GM23338 (cell line): ENCODE data around the gene TESK2. TPM values are rescaled to one million over a fixed set of nuclear protein-coding genes. Genes with fewer than 3 reads are reported as not detected.

Experiments used
- ATAC-seq: fragments of 200-7000 bp; cut with Tn5 transposase; 3 replicates; pipeline ENCODE4 v1.9.1; 2020
- DNase-seq: peaks from one replicate; pipeline ENCODE4 v3.0.0-alpha.2; 2015; ENCODE audit warnings: low spot score
- H2AFZ ChIP-seq: fragments of 200-600 bp; sonication (generic); 2 replicates; pipeline ENCODE4 v1.8.0; 2016; ENCODE audit warnings: antibody characterized with exemption, mild to moderate bottlenecking, moderate library complexity
- H3F3A ChIP-seq: fragments of 200-600 bp; sonication (generic); replicated peaks from 2 replicates; pipeline ENCODE4 v1.8.0; 2017; ENCODE audit warnings: antibody characterized with exemption, mixed run types, low read depth
- H3K27ac ChIP-seq: fragments of 200-600 bp; sonication (generic); 2 replicates; pipeline ENCODE4 v1.6.1; 2016; ENCODE audit warnings: low read depth
- H3K27me3 ChIP-seq: fragments of 200-600 bp; sonication (generic); 2 replicates; pipeline ENCODE4 v1.8.0; 2016; ENCODE audit warnings: mild to moderate bottlenecking, mixed run types, moderate library complexity; ENCODE audit not compliant: insufficient read depth
- H3K36me3 ChIP-seq: fragments of 200-600 bp; sonication (generic); 2 replicates; pipeline ENCODE4 v1.8.0; 2016; ENCODE audit warnings: mild to moderate bottlenecking; ENCODE audit not compliant: insufficient read depth
- H3K4me1 ChIP-seq: fragments of 200-600 bp; sonication (generic); 2 replicates; pipeline ENCODE4 v1.8.0; 2016; ENCODE audit warnings: mild to moderate bottlenecking, moderate library complexity; ENCODE audit not compliant: insufficient read depth
- H3K4me2 ChIP-seq: fragments of 200-600 bp; sonication (generic); 2 replicates; pipeline ENCODE4 v1.7.1; 2017; ENCODE audit warnings: mixed run types
- H3K4me3 ChIP-seq: fragments of 200-600 bp; sonication (generic); 2 replicates; pipeline ENCODE4 v1.6.1; 2016; ENCODE audit warnings: mixed run types
- H3K79me2 ChIP-seq: fragments of 200-600 bp; sonication (generic); replicated peaks from 2 replicates; pipeline ENCODE4 v1.8.0; 2017; ENCODE audit warnings: mild to moderate bottlenecking; ENCODE audit not compliant: insufficient read depth
- H3K9me2 ChIP-seq: fragments of 200-600 bp; sonication (generic); 2 replicates; pipeline ENCODE4 v1.8.0; 2017; ENCODE audit not compliant: insufficient read depth
- H4K20me1 ChIP-seq: fragments of 200-600 bp; sonication (generic); replicated peaks from 2 replicates; pipeline ENCODE4 v1.8.0; 2017; ENCODE audit warnings: mild to moderate bottlenecking; ENCODE audit not compliant: insufficient read depth
- H3K27ac Mint-ChIP-seq: 2 replicates; pipeline ENCODE4 v1.8.0; 2020; ENCODE audit warnings: inconsistent platforms, mild to moderate bottlenecking, moderate library complexity, mixed read lengths
- H3K27me3 Mint-ChIP-seq: 3 replicates; pipeline ENCODE4 v1.8.0; 2022; ENCODE audit warnings: low read depth, mild to moderate bottlenecking, moderate library complexity, mixed read lengths, inconsistent platforms; ENCODE audit not compliant: insufficient read depth, poor library complexity
- H3K36me3 Mint-ChIP-seq: 3 replicates; pipeline ENCODE4 v1.8.0; 2021; ENCODE audit warnings: low read depth, mild to moderate bottlenecking, inconsistent platforms, moderate library complexity, mixed read lengths
- H3K4me1 Mint-ChIP-seq: 3 replicates; pipeline ENCODE4 v1.8.0; 2020; ENCODE audit warnings: mild to moderate bottlenecking, inconsistent platforms, mixed read lengths
- H3K4me3 Mint-ChIP-seq: 3 replicates; pipeline ENCODE4 v1.8.0; 2021; ENCODE audit warnings: moderate library complexity, mild to moderate bottlenecking, inconsistent platforms, mixed read lengths
- H3K9me3 Mint-ChIP-seq: 3 replicates; pipeline ENCODE4 v1.8.0; 2020; ENCODE audit warnings: moderate library complexity, mild to moderate bottlenecking, inconsistent platforms, mixed read lengths
- CREB1 ChIP-seq: fragments of 250-450 bp; sonication (Bioruptor Pico); IDR thresholded peaks from 2 replicates; pipeline ENCODE4 v1.5.0; 2020; ENCODE audit warnings: low read depth, mild to moderate bottlenecking, moderate library complexity
- EZH2 ChIP-seq: fragments of 200-600 bp; sonication (generic); IDR thresholded peaks from one replicate; pipeline ENCODE4 v1.8.0; 2017; ENCODE audit warnings: antibody characterized with exemption, mild to moderate bottlenecking, low read depth; ENCODE audit not compliant: unreplicated experiment
- EZH2phosphoT487 ChIP-seq: fragments of 200-600 bp; sonication (generic); IDR thresholded peaks from one replicate; pipeline ENCODE4 v1.8.1; 2018; ENCODE audit warnings: antibody characterized with exemption; ENCODE audit not compliant: unreplicated experiment
- JUNB ChIP-seq: IDR thresholded peaks from one replicate; pipeline ENCODE4 v1.6.1; 2016; ENCODE audit warnings: antibody characterized with exemption; ENCODE audit not compliant: unreplicated experiment
- NANOG ChIP-seq: IDR thresholded peaks from 2 replicates; pipeline ENCODE4 v1.6.1; 2016; ENCODE audit warnings: antibody characterized with exemption, borderline replicate concordance
- POLR2AphosphoS5 ChIP-seq: IDR thresholded peaks from 2 replicates; pipeline ENCODE4 v1.6.1; 2016; ENCODE audit warnings: antibody characterized with exemption, low read depth
- STAT1 ChIP-seq: IDR thresholded peaks from one replicate; pipeline ENCODE4 v1.6.1; 2016; ENCODE audit warnings: antibody characterized with exemption; ENCODE audit not compliant: unreplicated experiment
- ZNF114 ChIP-seq: fragments of 250-450 bp; sonication (Bioruptor Pico); IDR thresholded peaks from 2 replicates; pipeline ENCODE4 v1.5.0; 2020; ENCODE audit warnings: mild to moderate bottlenecking, moderate library complexity
- ZNF331 ChIP-seq: fragments of 250-450 bp; sonication (Bioruptor Pico); IDR thresholded peaks from 2 replicates; pipeline ENCODE4 v1.5.0; 2020; ENCODE audit warnings: low read depth, mild to moderate bottlenecking, moderate library complexity
- polyA plus RNA-seq: library from polyadenylated mRNA; unstranded; fragments of >200 nt; fragmentation: Nextera tagmentation; extraction: Ambion mirVana; gene quantifications from 2 replicates; pipeline ENCODE4 v1.2.1, GENCODE V29; 2016
- total RNA-seq: library from RNA; depleted of rRNA; stranded (reverse); fragments of >200 nt; shearing (Covaris generic); gene quantifications from 2 replicates; pipeline ENCODE4 v1.2.3, GENCODE V29; 2014
- TF ChIP-seq, protein P1 (sequence below): fragments of 250-450 bp; sonication (Bioruptor Pico); IDR thresholded peaks from 2 replicates; pipeline ENCODE4 v1.5.0; 2020; ENCODE audit warnings: mild to moderate bottlenecking, moderate library complexity
- TF ChIP-seq, protein P2 (sequence below): IDR thresholded peaks from 2 replicates; pipeline ENCODE4 v1.6.1; 2016; ENCODE audit warnings: antibody characterized with exemption
- TF ChIP-seq, protein P3 (sequence below): IDR thresholded peaks from one replicate; pipeline ENCODE4 v1.6.1; 2018; ENCODE audit warnings: antibody characterized with exemption; ENCODE audit not compliant: unreplicated experiment
- TF ChIP-seq, protein P4 (sequence below), 2 experiments: fragments of 200-600 bp in 1 of 2; sonication (generic) in 1 of 2; conservative IDR thresholded peaks; 2 replicates each; pipeline versions ENCODE4 v1.5.1 to v1.6.1; 2016 to 2017; ENCODE audit warnings: antibody characterized with exemption in 2 of 2, low read depth in 2 of 2, mild to moderate bottlenecking in 2 of 2, moderate library complexity in 1 of 2

The TESK2 gene
- total and polyA plus RNA-seq, 2 experiments from 2014 or later: 5.2 to 14.0 TPM

DNA sequence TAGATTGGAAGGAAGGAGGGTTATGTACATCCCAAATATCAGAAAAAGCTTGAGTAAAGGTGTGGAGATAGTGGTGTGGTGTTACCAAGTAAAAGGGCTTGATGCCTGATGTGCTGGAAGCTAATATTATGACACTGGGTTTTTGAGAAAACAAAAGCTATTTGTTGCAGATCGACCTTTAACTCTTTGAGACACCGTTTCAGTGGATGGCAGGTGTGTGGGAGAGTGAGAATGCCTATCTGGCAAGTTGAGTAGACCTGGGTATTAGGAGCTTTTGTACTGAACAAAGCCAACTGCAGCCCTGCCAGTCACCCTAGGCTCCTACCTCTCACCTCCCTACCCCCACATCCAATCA lies 10.5 kb upstream of the TESK2 start:
- no peaks in the 10 kb centered on the region for H3K27me3 ChIP-seq
- H4K20me1 ChIP-seq: peaks cover 5% of the 10 kb centered on the region
- 0 out of 2 replicates have a peak, but pooled peaks cover 22% of the 10 kb centered on the region for H3F3A ChIP-seq
- TF ChIP-seq STAT1: no peak
- no peak for TF ChIP-seq POLR2AphosphoS5
- no peak for TF ChIP-seq EZH2phosphoT487
- TF ChIP-seq EZH2: no peak
- no peak for TF ChIP-seq ZNF114 (CRISPR knock-in tag)
- TF ChIP-seq CREB1: no peak
- TF ChIP-seq, protein P1, sequence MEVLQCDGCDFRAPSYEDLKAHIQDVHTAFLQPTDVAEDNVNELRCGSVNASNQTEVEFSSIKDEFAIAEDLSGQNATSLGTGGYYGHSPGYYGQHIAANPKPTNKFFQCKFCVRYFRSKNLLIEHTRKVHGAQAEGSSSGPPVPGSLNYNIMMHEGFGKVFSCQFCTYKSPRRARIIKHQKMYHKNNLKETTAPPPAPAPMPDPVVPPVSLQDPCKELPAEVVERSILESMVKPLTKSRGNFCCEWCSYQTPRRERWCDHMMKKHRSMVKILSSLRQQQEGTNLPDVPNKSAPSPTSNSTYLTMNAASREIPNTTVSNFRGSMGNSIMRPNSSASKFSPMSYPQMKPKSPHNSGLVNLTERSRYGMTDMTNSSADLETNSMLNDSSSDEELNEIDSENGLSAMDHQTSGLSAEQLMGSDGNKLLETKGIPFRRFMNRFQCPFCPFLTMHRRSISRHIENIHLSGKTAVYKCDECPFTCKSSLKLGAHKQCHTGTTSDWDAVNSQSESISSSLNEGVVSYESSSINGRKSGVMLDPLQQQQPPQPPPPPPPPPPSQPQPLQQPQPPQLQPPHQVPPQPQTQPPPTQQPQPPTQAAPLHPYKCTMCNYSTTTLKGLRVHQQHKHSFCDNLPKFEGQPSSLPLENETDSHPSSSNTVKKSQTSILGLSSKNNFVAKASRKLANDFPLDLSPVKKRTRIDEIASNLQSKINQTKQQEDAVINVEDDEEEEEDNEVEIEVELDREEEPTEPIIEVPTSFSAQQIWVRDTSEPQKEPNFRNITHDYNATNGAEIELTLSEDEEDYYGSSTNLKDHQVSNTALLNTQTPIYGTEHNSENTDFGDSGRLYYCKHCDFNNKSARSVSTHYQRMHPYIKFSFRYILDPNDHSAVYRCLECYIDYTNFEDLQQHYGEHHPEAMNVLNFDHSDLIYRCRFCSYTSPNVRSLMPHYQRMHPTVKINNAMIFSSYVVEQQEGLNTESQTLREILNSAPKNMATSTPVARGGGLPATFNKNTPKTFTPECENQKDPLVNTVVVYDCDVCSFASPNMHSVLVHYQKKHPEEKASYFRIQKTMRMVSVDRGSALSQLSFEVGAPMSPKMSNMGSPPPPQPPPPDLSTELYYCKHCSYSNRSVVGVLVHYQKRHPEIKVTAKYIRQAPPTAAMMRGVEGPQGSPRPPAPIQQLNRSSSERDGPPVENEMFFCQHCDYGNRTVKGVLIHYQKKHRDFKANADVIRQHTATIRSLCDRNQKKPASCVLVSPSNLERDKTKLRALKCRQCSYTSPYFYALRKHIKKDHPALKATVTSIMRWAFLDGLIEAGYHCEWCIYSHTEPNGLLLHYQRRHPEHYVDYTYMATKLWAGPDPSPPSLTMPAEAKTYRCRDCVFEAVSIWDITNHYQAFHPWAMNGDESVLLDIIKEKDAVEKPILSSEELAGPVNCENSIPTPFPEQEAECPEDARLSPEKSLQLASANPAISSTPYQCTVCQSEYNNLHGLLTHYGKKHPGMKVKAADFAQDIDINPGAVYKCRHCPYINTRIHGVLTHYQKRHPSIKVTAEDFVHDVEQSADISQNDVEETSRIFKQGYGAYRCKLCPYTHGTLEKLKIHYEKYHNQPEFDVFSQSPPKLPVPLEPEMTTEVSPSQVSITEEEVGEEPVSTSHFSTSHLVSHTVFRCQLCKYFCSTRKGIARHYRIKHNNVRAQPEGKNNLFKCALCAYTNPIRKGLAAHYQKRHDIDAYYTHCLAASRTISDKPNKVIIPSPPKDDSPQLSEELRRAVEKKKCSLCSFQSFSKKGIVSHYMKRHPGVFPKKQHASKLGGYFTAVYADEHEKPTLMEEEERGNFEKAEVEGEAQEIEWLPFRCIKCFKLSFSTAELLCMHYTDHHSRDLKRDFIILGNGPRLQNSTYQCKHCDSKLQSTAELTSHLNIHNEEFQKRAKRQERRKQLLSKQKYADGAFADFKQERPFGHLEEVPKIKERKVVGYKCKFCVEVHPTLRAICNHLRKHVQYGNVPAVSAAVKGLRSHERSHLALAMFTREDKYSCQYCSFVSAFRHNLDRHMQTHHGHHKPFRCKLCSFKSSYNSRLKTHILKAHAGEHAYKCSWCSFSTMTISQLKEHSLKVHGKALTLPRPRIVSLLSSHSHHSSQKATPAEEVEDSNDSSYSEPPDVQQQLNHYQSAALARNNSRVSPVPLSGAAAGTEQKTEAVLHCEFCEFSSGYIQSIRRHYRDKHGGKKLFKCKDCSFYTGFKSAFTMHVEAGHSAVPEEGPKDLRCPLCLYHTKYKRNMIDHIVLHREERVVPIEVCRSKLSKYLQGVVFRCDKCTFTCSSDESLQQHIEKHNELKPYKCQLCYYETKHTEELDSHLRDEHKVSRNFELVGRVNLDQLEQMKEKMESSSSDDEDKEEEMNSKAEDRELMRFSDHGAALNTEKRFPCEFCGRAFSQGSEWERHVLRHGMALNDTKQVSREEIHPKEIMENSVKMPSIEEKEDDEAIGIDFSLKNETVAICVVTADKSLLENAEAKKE (CRISPR knock-in tag): no peak
- TF ChIP-seq, protein P2, sequence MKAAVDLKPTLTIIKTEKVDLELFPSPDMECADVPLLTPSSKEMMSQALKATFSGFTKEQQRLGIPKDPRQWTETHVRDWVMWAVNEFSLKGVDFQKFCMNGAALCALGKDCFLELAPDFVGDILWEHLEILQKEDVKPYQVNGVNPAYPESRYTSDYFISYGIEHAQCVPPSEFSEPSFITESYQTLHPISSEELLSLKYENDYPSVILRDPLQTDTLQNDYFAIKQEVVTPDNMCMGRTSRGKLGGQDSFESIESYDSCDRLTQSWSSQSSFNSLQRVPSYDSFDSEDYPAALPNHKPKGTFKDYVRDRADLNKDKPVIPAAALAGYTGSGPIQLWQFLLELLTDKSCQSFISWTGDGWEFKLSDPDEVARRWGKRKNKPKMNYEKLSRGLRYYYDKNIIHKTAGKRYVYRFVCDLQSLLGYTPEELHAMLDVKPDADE: no peak
- TF ChIP-seq, protein P3, sequence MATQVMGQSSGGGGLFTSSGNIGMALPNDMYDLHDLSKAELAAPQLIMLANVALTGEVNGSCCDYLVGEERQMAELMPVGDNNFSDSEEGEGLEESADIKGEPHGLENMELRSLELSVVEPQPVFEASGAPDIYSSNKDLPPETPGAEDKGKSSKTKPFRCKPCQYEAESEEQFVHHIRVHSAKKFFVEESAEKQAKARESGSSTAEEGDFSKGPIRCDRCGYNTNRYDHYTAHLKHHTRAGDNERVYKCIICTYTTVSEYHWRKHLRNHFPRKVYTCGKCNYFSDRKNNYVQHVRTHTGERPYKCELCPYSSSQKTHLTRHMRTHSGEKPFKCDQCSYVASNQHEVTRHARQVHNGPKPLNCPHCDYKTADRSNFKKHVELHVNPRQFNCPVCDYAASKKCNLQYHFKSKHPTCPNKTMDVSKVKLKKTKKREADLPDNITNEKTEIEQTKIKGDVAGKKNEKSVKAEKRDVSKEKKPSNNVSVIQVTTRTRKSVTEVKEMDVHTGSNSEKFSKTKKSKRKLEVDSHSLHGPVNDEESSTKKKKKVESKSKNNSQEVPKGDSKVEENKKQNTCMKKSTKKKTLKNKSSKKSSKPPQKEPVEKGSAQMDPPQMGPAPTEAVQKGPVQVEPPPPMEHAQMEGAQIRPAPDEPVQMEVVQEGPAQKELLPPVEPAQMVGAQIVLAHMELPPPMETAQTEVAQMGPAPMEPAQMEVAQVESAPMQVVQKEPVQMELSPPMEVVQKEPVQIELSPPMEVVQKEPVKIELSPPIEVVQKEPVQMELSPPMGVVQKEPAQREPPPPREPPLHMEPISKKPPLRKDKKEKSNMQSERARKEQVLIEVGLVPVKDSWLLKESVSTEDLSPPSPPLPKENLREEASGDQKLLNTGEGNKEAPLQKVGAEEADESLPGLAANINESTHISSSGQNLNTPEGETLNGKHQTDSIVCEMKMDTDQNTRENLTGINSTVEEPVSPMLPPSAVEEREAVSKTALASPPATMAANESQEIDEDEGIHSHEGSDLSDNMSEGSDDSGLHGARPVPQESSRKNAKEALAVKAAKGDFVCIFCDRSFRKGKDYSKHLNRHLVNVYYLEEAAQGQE: no peak
- TF ChIP-seq, protein P4, sequence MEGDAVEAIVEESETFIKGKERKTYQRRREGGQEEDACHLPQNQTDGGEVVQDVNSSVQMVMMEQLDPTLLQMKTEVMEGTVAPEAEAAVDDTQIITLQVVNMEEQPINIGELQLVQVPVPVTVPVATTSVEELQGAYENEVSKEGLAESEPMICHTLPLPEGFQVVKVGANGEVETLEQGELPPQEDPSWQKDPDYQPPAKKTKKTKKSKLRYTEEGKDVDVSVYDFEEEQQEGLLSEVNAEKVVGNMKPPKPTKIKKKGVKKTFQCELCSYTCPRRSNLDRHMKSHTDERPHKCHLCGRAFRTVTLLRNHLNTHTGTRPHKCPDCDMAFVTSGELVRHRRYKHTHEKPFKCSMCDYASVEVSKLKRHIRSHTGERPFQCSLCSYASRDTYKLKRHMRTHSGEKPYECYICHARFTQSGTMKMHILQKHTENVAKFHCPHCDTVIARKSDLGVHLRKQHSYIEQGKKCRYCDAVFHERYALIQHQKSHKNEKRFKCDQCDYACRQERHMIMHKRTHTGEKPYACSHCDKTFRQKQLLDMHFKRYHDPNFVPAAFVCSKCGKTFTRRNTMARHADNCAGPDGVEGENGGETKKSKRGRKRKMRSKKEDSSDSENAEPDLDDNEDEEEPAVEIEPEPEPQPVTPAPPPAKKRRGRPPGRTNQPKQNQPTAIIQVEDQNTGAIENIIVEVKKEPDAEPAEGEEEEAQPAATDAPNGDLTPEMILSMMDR (conservative IDR thresholded peaks at IDR 0.05; ENCODE audit: low read depth in 2 of 2): no peak
- TF ChIP-seq NANOG: no peak
- no peak for TF ChIP-seq JUNB
- TF ChIP-seq ZNF331 (CRISPR knock-in tag): no peak
- peaks cover 7% of the 10 kb centered on the region for H3K9me3 Mint-ChIP-seq
- H3K27me3 Mint-ChIP-seq: peaks cover 9% of the 10 kb centered on the region
- H3K36me3 ChIP-seq: no peaks in the 10 kb centered on the region; the same call in 1 of the 2 replicates
- H3K4me1 Mint-ChIP-seq: peaks cover 17% of the 10 kb centered on the region
- peak overlapping the region; percentile 81 for H3K4me2 ChIP-seq
- peak overlapping the region; percentile 98 for H3K4me3 Mint-ChIP-seq
- no peak overlapping the region for H2AFZ ChIP-seq
- H3K4me1 ChIP-seq: peaks cover 12% of the 10 kb centered on the region; the same call in 1 of the 2 replicates
- no peaks in the 10 kb centered on the region for H3K9me2 ChIP-seq
- peaks cover 16% of the 10 kb centered on the region for H3K79me2 ChIP-seq
- H3K4me3 ChIP-seq: peak overlapping the region; percentile 61
- ATAC-seq (no peak), DNase-seq (no peak)
- no peak overlapping the region for H3K27ac ChIP-seq
- H3K36me3 Mint-ChIP-seq: peaks cover 9% of the 10 kb centered on the region
- H3K27ac Mint-ChIP-seq: no peak overlapping the region
